ENCODE data around the gene SESN1.

SESN1 gene

GRCh38 chr6:109038837-109039398 lies 55.7 kb downstream of the SESN1 start:
- TF ChIP-seq TAF1 (IDR thresholded peaks at IDR 0.05; ENCODE audit: borderline replicate concordance, low read depth, low read length): no peak
- no peak for TF ChIP-seq POLR2AphosphoS5 (IDR thresholded peaks at IDR 0.05; ENCODE audit: low read depth, low read length)
- no peak for TF ChIP-seq POLR2A (IDR thresholded peaks at IDR 0.05; ENCODE audit: low read depth, low read length)
- no peak for DNase-seq (ENCODE audit: insufficient read length)
- no peak for FAIRE-seq

GRCh38 chr6:109036574-109037294 lies 57.9 kb downstream of the SESN1 start:
- TF ChIP-seq POLR2A (IDR thresholded peaks at IDR 0.05; ENCODE audit: low read depth, low read length): no peak
- no peak for TF ChIP-seq POLR2AphosphoS5 (IDR thresholded peaks at IDR 0.05; ENCODE audit: low read depth, low read length)
- no peak for TF ChIP-seq TAF1 (IDR thresholded peaks at IDR 0.05; ENCODE audit: borderline replicate concordance, low read depth, low read length)
- DNase-seq (ENCODE audit: insufficient read length) (no peak), FAIRE-seq (no peak)

- DNase-seq (ENCODE audit: insufficient read length): no peak
- no peak for FAIRE-seq
- TF ChIP-seq TAF1 (IDR thresholded peaks at IDR 0.05; ENCODE audit: borderline replicate concordance, low read depth, low read length): no peak
- TF ChIP-seq POLR2A (IDR thresholded peaks at IDR 0.05; ENCODE audit: low read depth, low read length): no peak
- TF ChIP-seq POLR2AphosphoS5 (IDR thresholded peaks at IDR 0.05; ENCODE audit: low read depth, low read length): no peak
These were observed 60.1 kb downstream of the SESN1 start for GRCh38 chr6:109034526-109034925.

DNA sequence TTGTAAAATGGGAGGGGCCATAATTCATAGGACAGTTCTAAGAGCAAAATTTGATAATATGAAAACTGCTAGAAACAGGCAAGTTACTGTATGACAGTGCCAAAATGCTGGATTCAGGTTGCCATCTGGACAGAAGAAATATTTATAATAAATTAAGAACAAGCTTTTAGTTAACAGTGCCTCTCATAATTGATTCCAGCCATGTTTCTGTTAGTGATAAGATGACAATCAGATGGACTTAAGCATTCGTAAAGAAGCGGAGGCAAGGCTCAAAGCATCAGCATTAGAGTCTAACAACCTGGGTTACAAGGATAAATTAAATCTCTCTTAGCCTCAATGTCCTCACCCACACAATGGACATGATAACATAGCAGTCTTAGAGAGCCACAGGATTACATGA lies 61.0 kb downstream of the SESN1 start:
- TF ChIP-seq TAF1 (IDR thresholded peaks at IDR 0.05; ENCODE audit: borderline replicate concordance, low read depth, low read length): no peak
- TF ChIP-seq POLR2AphosphoS5 (IDR thresholded peaks at IDR 0.05; ENCODE audit: low read depth, low read length): no peak
- no peak for TF ChIP-seq POLR2A (IDR thresholded peaks at IDR 0.05; ENCODE audit: low read depth, low read length)
- FAIRE-seq (no peak), DNase-seq (ENCODE audit: insufficient read length) (no peak)

DNA sequence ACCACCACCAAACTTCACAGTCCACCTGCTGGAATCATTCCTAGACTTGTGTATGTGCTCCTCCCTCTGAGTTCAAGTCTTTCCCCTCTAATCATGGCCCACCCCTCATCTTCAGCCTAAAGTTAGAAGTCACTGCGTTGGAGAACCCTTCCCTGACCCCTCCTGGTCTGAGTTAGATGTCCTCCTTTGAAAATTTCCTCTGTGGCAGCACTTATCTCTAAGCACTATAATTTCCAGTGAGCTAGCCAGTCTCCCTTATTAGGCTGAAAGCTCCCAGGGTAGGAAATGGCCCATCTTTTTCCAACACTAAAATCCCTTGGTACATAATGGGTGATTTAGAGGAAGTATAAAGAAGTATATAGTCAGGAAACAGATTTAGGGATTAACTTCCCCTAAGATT lies 63.2 kb downstream of the SESN1 start:
- FAIRE-seq (no peak), DNase-seq (ENCODE audit: insufficient read length) (no peak)
- TF ChIP-seq POLR2A (IDR thresholded peaks at IDR 0.05; ENCODE audit: low read depth, low read length) (no peak), TAF1 (IDR thresholded peaks at IDR 0.05; ENCODE audit: borderline replicate concordance, low read depth, low read length) (no peak), POLR2AphosphoS5 (IDR thresholded peaks at IDR 0.05; ENCODE audit: low read depth, low read length) (no peak)

- TF ChIP-seq POLR2AphosphoS5 (IDR thresholded peaks at IDR 0.05; ENCODE audit: low read depth, low read length): no peak
- DNase-seq (ENCODE audit: insufficient read length) (no peak), FAIRE-seq (no peak)
These were observed 65.3 kb downstream of the SESN1 start for GRCh38 chr6:109029313-109029712.

DNA sequence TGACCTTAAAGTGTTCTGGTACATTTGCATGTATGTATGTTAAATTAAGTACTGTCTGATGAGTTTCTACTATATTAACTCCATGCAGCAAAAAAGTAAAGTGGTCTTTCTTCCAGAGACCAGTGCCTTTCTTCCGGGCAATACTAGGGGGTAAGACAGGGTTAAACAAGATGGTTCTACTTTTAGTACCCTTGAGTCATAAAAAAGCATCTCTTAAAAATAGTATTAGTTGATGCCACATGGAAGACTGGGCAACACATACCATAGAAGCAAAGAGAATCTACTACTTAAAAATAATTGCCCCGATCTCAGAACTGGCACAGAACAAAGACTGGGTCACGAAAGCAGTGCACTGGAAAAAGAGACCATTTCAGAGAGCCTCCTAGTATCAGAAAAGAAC lies 66.2 kb downstream of the SESN1 start:
- FAIRE-seq (no peak), DNase-seq (ENCODE audit: insufficient read length) (no peak)
- TF ChIP-seq POLR2AphosphoS5 (IDR thresholded peaks at IDR 0.05; ENCODE audit: low read depth, low read length) (no peak), TAF1 (IDR thresholded peaks at IDR 0.05; ENCODE audit: borderline replicate concordance, low read depth, low read length) (no peak), POLR2A (IDR thresholded peaks at IDR 0.05; ENCODE audit: low read depth, low read length) (no peak)

GRCh38 chr6:109027964-109028363 lies 66.7 kb downstream of the SESN1 start:
- no peak for FAIRE-seq
- no peak for TF ChIP-seq POLR2A (IDR thresholded peaks at IDR 0.05; ENCODE audit: low read depth, low read length)
- no peak for DNase-seq (ENCODE audit: insufficient read length)

DNA sequence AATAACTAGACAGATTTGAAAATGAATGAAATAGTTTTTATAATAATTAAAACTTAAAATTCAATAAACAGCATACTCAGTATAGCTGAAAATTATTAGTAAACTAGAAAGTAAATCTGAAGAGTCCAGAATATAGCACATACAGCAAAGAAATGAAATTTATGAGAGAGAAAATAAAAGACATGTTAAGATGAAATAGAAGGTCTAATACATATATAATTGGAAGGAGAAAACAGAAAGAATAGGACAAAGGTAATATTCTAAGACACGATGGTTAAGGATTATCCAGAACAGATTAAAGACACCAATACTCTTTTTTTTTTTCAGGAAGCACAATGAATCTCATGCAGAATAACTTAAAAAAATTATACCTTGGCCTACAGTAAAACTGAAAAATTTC lies 69.0 kb downstream of the SESN1 start:
- no peak for TF ChIP-seq TAF1 (IDR thresholded peaks at IDR 0.05; ENCODE audit: borderline replicate concordance, low read depth, low read length)
- TF ChIP-seq POLR2AphosphoS5 (IDR thresholded peaks at IDR 0.05; ENCODE audit: low read depth, low read length): no peak
- TF ChIP-seq POLR2A (IDR thresholded peaks at IDR 0.05; ENCODE audit: low read depth, low read length): no peak
- no peak for FAIRE-seq
- DNase-seq (ENCODE audit: insufficient read length): no peak

- DNase-seq (ENCODE audit: insufficient read length) (no peak), FAIRE-seq (peak; percentile 33)
- no peak for TF ChIP-seq POLR2A (IDR thresholded peaks at IDR 0.05; ENCODE audit: low read depth, low read length)
- no peak for TF ChIP-seq TAF1 (IDR thresholded peaks at IDR 0.05; ENCODE audit: borderline replicate concordance, low read depth, low read length)
These were observed 69.9 kb downstream of the SESN1 start for GRCh38 chr6:109024784-109025183.

DNA sequence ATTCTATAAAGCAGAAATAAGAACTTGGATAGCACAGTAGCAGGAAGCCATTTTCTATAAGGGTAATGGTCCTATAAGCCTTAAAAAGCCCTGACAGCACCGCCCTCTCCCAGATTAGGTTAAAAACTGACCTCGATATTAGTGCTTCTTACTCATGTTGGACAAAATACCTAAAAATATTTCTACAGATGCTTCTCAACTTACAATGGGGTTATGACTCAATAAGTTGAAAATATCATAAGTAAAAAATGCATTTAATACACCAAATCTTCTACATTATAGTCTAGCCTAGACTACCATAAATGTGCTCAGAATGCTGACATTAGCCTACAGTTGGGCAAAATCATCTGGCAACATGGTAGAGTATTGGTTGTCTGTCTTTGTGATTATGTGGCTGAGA lies 70.3 kb downstream of the SESN1 start:
- DNase-seq (ENCODE audit: insufficient read length) (no peak), FAIRE-seq (no peak)
- TF ChIP-seq POLR2A (IDR thresholded peaks at IDR 0.05; ENCODE audit: low read depth, low read length) (no peak), TAF1 (IDR thresholded peaks at IDR 0.05; ENCODE audit: borderline replicate concordance, low read depth, low read length) (no peak), POLR2AphosphoS5 (IDR thresholded peaks at IDR 0.05; ENCODE audit: low read depth, low read length) (no peak)

DNA sequence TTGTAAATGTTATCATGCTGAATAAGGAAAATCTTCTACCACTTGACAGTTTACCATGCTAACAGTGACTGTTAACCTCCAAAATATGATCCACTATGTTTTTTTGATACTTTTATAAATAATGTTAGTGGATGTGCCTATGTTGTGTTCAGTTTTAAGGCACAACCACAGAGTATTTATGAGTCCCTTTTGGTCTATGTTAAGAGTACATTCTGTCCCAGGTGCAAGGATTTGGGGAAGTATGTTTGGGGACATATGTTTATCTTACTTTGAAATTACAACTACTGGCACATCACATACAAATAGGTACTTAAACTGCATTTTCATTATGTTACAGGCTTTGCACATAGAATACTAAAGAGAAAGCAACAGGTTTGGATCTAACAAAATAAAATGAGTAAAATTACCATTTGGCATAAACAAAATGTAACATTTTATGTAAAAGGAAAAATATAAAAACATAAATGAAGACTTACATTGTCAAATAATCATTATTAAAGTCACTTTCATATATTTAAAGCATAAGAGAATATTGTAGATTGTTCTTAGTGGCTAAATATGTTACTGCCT lies 71.2 kb downstream of the SESN1 start:
- TF ChIP-seq TAF1 (IDR thresholded peaks at IDR 0.05; ENCODE audit: borderline replicate concordance, low read depth, low read length) (no peak), POLR2A (IDR thresholded peaks at IDR 0.05; ENCODE audit: low read depth, low read length) (no peak), POLR2AphosphoS5 (IDR thresholded peaks at IDR 0.05; ENCODE audit: low read depth, low read length) (no peak)
- no peak for DNase-seq (ENCODE audit: insufficient read length)
- no peak for FAIRE-seq

Measured in GM12892 (cell line).